Right cardiac atrium (tissue), 5 donors: ENCODE data around the gene ZIC2. TPM values are rescaled to one million over a fixed set of nuclear protein-coding genes. Genes with fewer than 3 reads are reported as not detected.
A peak's percentile ranks its signal among the peaks of the same experiment; 100 is the strongest.

ENCODE experiments used
- ATAC-seq, 2 donors: fragments of 200-7000 bp; cut with Tn5 transposase; one replicate each; pipeline versions ENCODE4 v1.8.0 to v1.9.1; 2020; ENCODE audit warnings: moderate library complexity in 2 of 2, mild to moderate bottlenecking in 1 of 2
- DNase-seq, 3 donors: peaks; one replicate each; pipeline ENCODE4 v3.0.0-alpha.2; 2020
- H3K27ac ChIP-seq: one replicate; pipeline ENCODE4 v1.5.1; 2013; ENCODE audit warnings: mild to moderate bottlenecking, low read length, control low read depth, moderate library complexity
- H3K27me3 ChIP-seq: one replicate; pipeline ENCODE4 v1.6.1; 2013; ENCODE audit not compliant: control insufficient read depth, insufficient read depth
- H3K4me1 ChIP-seq: one replicate; pipeline ENCODE4 v1.6.1; 2013; ENCODE audit warnings: low read length; ENCODE audit not compliant: control insufficient read depth, insufficient read depth
- H3K4me3 ChIP-seq: one replicate; pipeline ENCODE4 v1.5.1; 2013; ENCODE audit warnings: low read length, control low read depth
- H3K9me3 ChIP-seq: one replicate; pipeline ENCODE4 v1.6.1; 2013; ENCODE audit warnings: low read length; ENCODE audit not compliant: control insufficient read depth
- WGBS: extraction: QIAGEN DNeasy Blood & Tissue Kit; methylation state at CpG from one replicate; pipeline ENCODE4 v1.1.7; 2013; 5-methylcytosine and 5-hydroxymethylcytosine counted together
- intact Hi-C, 4 donors: fragments of 100-400 bp; cut with DNase I; formaldehyde crosslinking; loops; one replicate each; pipeline versions ENCODE4 v1.11.0 to v1.14.0; 2022 to 2023
- polyA plus RNA-seq: library from polyadenylated mRNA; stranded (reverse); fragments of 200-250 nt; gene quantifications from one replicate; pipeline ENCODE4 v1.2.3, GENCODE V29; 2013
- total RNA-seq, 4 donors: library from RNA; stranded (reverse); fragmentation: NEBNext Ultra II Directional; extraction: Animal tissue kit (Norgen Biotek cat#: 25700); gene quantifications; one replicate each; pipeline ENCODE4 v1.2.1, GENCODE V29; 2021
- donor health status: healthy with polysubstance abuse.
- donor health status: DM: no; HTN: yes; CAD: no.
- donor health status: DM: no; HTN: no; CAD: no.
- donor health status: DM: no; HTN: yes; CAD: no; lungs with severe emphysema.
- donor health status: DM: yes; HTN: yes; CAD: no.

Gene ZIC2
- total and polyA plus RNA-seq, 5 donors, result not detected

GRCh38 chr13:99977334-99977911, 4.2 kb upstream of the ZIC2 start:
- Histone ChIP-seq H3K4me1 (no peaks in the 10 kb centered on the region), H3K9me3 (no peaks in the 10 kb centered on the region), H3K27me3 (no peaks in the 10 kb centered on the region), H3K27ac (no peak overlapping the region), H3K4me3 (no peak overlapping the region)
- WGBS, result 51% methylated on average over 7 of the region's 7 CpGs
- ATAC-seq, result no peak
- intact Hi-C loops, result no loop called here
- DNase-seq, result no peak

GRCh38 chr13:99977912-99978798, 3.4 kb upstream of the ZIC2 start:
- H3K4me3 ChIP-seq, result no peak overlapping the region
- WGBS, result 13% methylated on average over 52 of the region's 52 CpGs
- ATAC-seq, result no peak
- H3K9me3 ChIP-seq, result no peaks in the 10 kb centered on the region
- no peaks in the 10 kb centered on the region for H3K27me3 ChIP-seq
- H3K4me1 ChIP-seq, result no peaks in the 10 kb centered on the region
- intact Hi-C loops, result no loop called here
- H3K27ac ChIP-seq, result no peak overlapping the region
- peak in 1 of 3 donors; percentile 17 for DNase-seq

DNA sequence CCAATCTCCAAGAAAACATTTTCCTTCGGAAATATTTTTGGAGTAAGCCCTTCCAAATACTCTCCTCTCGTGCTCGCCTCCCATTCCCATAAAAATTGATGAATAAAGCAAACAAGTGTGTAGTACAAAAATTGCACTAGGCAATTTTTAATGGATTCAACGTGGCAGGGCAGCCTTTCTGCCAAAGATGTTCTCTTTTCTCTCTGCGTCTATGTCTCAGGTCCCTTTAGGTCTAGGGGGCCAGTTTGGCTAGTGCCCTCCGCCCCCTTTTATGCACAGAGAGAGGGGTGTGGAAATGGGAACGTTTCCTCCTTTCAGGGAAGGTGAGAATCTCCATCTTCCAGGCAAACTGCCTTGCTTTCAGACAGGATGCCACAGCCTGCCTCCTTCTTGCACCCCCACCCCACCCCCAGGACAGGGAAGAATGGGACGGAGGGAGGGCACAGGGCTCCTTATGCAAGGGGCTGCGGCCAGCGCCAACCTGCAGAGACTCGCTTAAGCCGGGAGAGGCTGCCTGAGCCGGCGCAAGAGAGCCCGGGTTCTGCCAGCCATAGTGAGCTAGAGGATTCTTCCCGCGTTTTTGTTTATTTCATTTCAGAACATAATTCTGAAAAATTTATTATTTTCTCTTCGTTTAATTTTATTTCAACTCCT, 2.7 kb upstream of the ZIC2 start:
- Histone ChIP-seq H3K4me1 (no peaks in the 10 kb centered on the region), H3K4me3 (no peak overlapping the region)
- intact Hi-C loops, result no loop called here

DNA sequence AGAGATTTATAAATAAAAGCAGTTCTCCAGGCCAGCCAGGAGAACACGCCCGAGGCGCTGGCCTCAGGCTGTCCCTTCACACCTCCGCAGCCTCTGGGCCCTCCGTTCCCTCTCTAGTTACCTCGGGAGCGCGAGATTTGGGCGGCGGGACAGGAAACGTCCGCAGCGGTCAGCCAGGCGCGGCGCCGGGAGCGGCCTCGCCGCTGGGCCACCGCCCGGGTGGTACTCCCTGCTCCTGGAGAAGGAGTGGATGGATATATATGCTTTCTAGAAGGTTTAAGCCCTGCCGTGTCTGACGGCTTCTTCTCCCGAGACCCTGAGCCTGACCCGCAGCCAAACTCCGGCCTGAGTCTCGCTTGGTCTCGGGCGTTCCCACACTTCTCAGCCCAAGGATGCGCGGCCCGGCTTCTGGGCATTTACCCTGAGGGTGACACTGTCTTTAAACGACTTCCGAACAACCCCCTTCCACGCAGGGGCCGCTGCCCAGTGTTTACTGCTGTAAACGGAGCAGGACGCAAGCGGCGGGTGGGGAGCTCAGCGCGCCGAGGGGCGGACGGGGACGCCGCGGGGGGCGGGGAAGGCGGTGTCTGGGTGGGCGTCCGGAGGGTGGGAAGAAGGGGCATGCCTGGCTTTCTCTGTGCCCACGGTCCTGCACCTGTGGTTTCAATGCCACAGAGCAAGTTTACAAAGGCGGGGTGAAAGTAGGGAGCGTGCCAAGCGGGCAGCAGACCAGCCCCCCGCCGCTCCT, 2.0 kb upstream of the ZIC2 start:
- peak overlapping the region; percentile 63 for H3K4me3 ChIP-seq
- no peaks in the 10 kb centered on the region for H3K9me3 ChIP-seq
- 2% methylated on average over 59 of the region's 59 CpGs for WGBS
- no peak for ATAC-seq
- H3K4me1 ChIP-seq, result no peaks in the 10 kb centered on the region
- intact Hi-C loops, result no loop called here
- DNase-seq, result peak in 1 of 3 donors; percentile 55
- H3K27me3 ChIP-seq, result no peaks in the 10 kb centered on the region
- H3K27ac ChIP-seq, result no peak overlapping the region

More for the DNA sequence above, 2.7 kb upstream of the ZIC2 start:
- H3K9me3 ChIP-seq, result no peaks in the 10 kb centered on the region
- 4% methylated on average over 18 of the region's 18 CpGs for WGBS
- ATAC-seq, result no peak
- DNase-seq, result no peak
- H3K27me3 ChIP-seq, result no peaks in the 10 kb centered on the region
- no peak overlapping the region for H3K27ac ChIP-seq

DNA sequence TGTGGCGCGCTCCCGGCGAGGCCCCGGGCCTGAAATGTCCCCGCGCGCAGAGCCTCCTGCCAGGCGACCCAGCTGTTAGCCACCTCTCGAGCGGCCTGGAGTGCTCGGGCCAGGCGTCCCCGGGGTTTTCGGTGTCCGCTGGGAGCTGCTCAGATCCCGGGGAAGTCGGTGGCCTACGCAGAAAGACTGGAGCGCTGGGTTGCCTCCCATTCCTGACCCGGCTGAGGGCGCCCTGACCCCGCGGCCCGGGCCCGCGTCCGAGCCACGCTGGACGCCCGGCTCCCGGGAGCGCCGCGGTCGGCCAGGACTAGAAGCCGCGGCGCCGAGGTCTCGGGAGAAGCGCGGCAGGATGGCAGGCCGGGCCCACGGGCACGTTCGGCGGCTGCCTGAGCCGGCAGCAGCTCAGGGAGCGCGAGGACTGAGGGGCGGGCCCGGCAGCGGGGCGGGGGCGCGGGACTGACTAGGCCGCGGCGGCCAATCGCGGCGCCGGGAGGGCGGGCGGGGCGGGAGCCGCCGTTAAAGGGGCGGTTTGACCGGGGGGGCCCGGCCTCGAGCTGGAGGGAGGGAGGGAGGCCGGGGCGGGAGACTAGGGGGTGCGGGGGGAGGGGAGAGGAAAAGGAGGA, 1.3 kb upstream of the ZIC2 start:
- 1% methylated on average over 76 of the region's 76 CpGs for WGBS
- H3K27me3 ChIP-seq, result no peaks in the 10 kb centered on the region
- DNase-seq, result peak in 2 of 3 donors; percentile 73 to 87
- intact Hi-C loops, result no loop called here
- H3K27ac ChIP-seq, result no peak overlapping the region
- peak; percentile 85 to 92 for ATAC-seq
- H3K4me3 ChIP-seq, result peak overlapping the region; percentile 63
- H3K4me1 ChIP-seq, result no peaks in the 10 kb centered on the region
- H3K9me3 ChIP-seq, result no peaks in the 10 kb centered on the region

GRCh38 chr13:99980824-99981734, 505 bp upstream of the ZIC2 start:
- peak in 1 of 3 donors; percentile 46 for DNase-seq
- ATAC-seq, result peak; percentile 19 to 27
- Histone ChIP-seq H3K27me3 (no peaks in the 10 kb centered on the region), H3K4me3 (peak overlapping the region; percentile 63), H3K27ac (no peak overlapping the region), H3K9me3 (no peaks in the 10 kb centered on the region), H3K4me1 (no peaks in the 10 kb centered on the region)
- intact Hi-C loops, result no loop called here
- WGBS, result under 1% methylated on average over 109 of the region's 110 CpGs

DNA sequence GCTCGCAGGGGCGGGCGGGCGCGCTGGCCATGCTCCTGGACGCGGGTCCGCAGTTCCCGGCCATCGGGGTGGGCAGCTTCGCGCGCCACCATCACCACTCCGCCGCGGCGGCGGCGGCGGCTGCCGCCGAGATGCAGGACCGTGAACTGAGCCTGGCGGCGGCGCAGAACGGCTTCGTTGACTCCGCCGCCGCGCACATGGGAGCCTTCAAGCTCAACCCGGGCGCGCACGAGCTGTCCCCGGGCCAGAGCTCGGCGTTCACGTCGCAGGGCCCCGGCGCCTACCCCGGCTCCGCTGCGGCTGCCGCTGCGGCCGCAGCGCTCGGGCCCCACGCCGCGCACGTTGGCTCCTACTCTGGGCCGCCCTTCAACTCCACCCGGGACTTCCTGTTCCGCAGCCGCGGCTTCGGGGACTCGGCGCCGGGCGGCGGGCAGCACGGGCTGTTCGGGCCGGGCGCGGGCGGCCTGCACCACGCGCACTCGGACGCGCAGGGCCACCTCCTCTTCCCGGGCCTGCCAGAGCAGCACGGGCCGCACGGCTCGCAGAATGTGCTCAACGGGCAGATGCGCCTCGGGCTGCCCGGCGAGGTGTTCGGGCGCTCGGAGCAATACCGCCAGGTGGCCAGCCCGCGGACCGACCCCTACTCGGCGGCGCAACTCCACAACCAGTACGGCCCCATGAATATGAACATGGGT, 599 bp downstream of the ZIC2 start:
- peak overlapping the region; percentile 63 for H3K4me3 ChIP-seq
- no peak overlapping the region for H3K27ac ChIP-seq
- H3K4me1 ChIP-seq, result no peaks in the 10 kb centered on the region
- DNase-seq (peak in 1 of 3 donors; percentile 59), ATAC-seq (no peak)
- no peaks in the 10 kb centered on the region for H3K9me3 ChIP-seq
- intact Hi-C loops, result no loop called here
- WGBS, result 2% methylated on average over 98 of the region's 98 CpGs
- no peaks in the 10 kb centered on the region for H3K27me3 ChIP-seq

GRCh38 chr13:99982731-99983498, 1.3 kb downstream of the ZIC2 start:
- peak in 1 of 3 donors; percentile 28 for DNase-seq
- WGBS, result 7% methylated on average over 48 of the region's 48 CpGs
- no peak for ATAC-seq
- Histone ChIP-seq H3K27ac (no peak overlapping the region), H3K4me1 (no peaks in the 10 kb centered on the region), H3K9me3 (no peaks in the 10 kb centered on the region), H3K27me3 (no peaks in the 10 kb centered on the region), H3K4me3 (no peak overlapping the region)
- intact Hi-C loops, result no loop called here
